Measurements from ENCODE around the gene TRIP12.
"Not testable (repeated sequence)": the region's sequence is repeated elsewhere in the genome, so short reads cannot be mapped to it uniquely, and the experiment has no call there.

TRIP12 gene

DNA sequence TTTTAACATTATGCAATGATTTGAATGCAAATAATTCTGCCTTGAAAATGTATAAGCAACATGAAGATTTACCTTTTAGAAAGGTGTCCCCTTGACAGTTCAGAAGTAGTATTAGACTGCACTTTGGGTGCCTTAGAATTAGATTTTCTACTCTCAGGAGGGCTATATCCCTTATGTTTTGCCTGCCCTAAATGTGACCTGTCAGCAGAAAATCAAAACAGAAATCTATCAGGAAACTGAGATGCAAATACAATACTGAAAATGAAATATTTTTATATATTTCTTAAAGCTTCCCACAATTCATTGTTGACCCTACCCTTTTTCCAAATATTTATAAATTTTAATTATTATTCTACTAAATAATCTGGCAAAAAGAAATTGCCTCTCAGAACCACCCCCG lies 61.5 kb downstream of the TRIP12 start:
- no peaks in the 10 kb centered on the region for H3K27me3 ChIP-seq (ENCODE audit: control insufficient read depth, insufficient read depth, low read length)
- no peak overlapping the region for H3K4me3 ChIP-seq (ENCODE audit: low read length)

DNA sequence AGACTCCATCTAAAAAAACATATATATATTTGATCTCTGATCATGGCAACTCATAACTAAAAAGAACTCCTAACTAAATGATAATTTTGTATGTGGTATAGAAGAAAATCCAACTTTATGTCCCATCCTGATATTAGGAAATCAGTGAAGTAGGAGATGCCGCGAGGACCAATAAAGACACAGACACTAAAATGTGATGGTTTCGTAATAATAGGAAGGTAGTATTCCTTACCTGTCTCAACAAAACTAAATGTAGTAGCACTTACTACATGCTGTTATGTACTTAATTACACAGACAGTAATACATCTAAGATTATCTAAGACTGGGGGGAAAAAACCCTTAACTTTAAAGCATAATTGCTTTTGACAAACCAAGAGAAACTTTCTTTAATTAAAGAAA lies 63.5 kb downstream of the TRIP12 start:
- H3K27ac ChIP-seq (ENCODE audit: low read depth, low read length), result no peak overlapping the region
- no peaks in the 10 kb centered on the region for H3K27me3 ChIP-seq (ENCODE audit: control insufficient read depth, insufficient read depth, low read length)
- H3K9ac ChIP-seq (ENCODE audit: low read length), result no peak overlapping the region
- H3K4me1 ChIP-seq (ENCODE audit: control insufficient read depth, insufficient read depth, low read length), result no peaks in the 10 kb centered on the region
- H3K4me3 ChIP-seq (ENCODE audit: low read length), result no peak overlapping the region
- peaks cover 4% of the 10 kb centered on the region for H3K36me3 ChIP-seq (ENCODE audit: control insufficient read depth, insufficient read depth, low read length)

More for the DNA sequence above, 61.5 kb downstream of the TRIP12 start:
- H3K9ac ChIP-seq (ENCODE audit: low read length), result no peak overlapping the region
- no peaks in the 10 kb centered on the region for H3K4me1 ChIP-seq (ENCODE audit: control insufficient read depth, insufficient read depth, low read length)
- H3K36me3 ChIP-seq (ENCODE audit: control insufficient read depth, insufficient read depth, low read length), result peaks cover 4% of the 10 kb centered on the region
- no peak overlapping the region for H3K27ac ChIP-seq (ENCODE audit: low read depth, low read length)

DNA sequence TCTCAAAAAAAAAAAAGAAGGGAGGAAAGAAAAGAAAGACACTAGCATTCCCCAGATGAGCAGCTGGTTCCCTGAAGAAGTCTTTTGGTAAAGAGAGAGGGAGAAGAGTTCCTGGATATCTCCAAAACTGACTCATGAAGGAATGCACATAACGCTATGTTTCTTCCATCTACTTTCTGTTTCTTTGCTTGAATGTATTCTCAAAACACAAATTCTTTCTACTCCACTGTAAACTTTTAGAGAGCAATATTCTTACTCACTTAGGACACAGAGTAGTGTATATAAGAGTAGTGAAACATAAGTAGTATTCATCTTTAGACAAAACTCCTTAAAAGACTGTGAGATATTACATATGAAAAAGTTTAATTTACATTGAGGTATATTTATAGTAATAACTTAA lies 64.2 kb downstream of the TRIP12 start:
- no peaks in the 10 kb centered on the region for H3K4me1 ChIP-seq (ENCODE audit: control insufficient read depth, insufficient read depth, low read length)

DNA sequence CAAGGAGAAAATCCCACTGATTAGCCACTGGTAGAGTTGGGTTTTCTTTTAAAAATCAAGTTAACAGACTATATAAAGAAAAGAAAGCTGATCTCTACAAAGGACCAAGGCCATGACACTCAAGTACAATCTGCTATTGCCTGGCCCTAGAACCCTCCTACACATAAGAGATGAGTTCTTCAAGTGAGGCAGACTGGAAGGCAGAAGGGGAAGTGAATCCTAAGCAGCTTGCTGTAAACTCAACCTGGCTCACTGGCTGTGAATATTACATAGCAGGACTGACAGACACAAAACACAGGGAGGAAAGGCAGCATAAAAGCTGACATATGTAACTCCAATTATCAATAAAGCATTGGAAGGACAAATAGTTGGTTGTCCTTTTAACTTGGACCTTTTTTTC lies 65.4 kb downstream of the TRIP12 start:
- H3K27me3 ChIP-seq (ENCODE audit: control insufficient read depth, insufficient read depth, low read length), result no peaks in the 10 kb centered on the region
- no peak overlapping the region for H3K27ac ChIP-seq (ENCODE audit: low read depth, low read length)
- H3K36me3 ChIP-seq (ENCODE audit: control insufficient read depth, insufficient read depth, low read length), result peaks cover 4% of the 10 kb centered on the region
- no peak overlapping the region for H3K9ac ChIP-seq (ENCODE audit: low read length)
- no peaks in the 10 kb centered on the region for H3K4me1 ChIP-seq (ENCODE audit: control insufficient read depth, insufficient read depth, low read length)
- H3K4me3 ChIP-seq (ENCODE audit: low read length), result no peak overlapping the region

More for the DNA sequence above, 64.2 kb downstream of the TRIP12 start:
- Histone ChIP-seq H3K9ac (ENCODE audit: low read length) (no peak overlapping the region), H3K4me3 (ENCODE audit: low read length) (no peak overlapping the region), H3K27ac (ENCODE audit: low read depth, low read length) (no peak overlapping the region), H3K27me3 (ENCODE audit: control insufficient read depth, insufficient read depth, low read length) (no peaks in the 10 kb centered on the region), H3K36me3 (ENCODE audit: control insufficient read depth, insufficient read depth, low read length) (peaks cover 4% of the 10 kb centered on the region)

DNA sequence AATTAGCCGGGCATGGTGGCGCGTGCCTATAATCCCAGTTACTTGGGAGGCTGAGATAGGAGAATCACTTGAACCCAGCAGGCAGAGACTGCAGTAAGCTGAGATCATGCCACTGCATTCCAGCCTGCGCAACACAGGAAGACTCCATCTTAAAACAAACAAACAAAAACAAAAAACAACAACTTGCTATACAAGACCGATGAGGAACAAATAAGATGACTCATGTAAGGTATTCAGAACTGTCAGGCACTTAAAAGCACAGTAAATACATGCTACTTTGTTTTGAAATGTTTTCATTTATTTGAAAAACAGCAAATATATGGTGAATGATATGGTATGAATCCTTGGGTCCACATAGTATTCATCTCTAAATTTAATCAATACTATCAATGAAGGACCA lies 66.7 kb downstream of the TRIP12 start:
- Histone ChIP-seq H3K9ac (ENCODE audit: low read length) (no peak overlapping the region), H3K27me3 (ENCODE audit: control insufficient read depth, insufficient read depth, low read length) (no peaks in the 10 kb centered on the region), H3K27ac (ENCODE audit: low read depth, low read length) (no peak overlapping the region), H3K36me3 (ENCODE audit: control insufficient read depth, insufficient read depth, low read length) (peaks cover 4% of the 10 kb centered on the region), H3K4me1 (ENCODE audit: control insufficient read depth, insufficient read depth, low read length) (no peaks in the 10 kb centered on the region), H3K4me3 (ENCODE audit: low read length) (no peak overlapping the region)

DNA sequence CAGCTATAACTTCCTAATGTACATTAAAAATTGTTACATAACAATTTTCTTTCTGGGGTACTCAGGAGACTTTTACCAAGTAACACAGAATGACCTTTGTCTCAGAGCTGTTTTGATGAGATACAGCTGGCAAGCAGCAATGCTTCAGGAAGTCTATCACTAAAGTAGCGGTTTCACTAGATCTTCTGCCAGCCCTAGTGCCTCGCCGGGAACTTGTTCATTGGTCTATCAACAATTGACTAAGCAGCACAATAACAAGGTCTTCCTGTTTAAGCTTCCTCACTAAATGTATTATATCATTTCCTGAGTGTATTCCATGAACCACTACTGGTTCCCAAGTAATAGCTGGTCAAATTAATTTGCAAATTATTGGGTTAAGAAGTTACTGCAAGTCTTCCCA lies 69.2 kb downstream of the TRIP12 start:
- no peak overlapping the region for H3K27ac ChIP-seq (ENCODE audit: low read depth, low read length)
- H3K36me3 ChIP-seq (ENCODE audit: control insufficient read depth, insufficient read depth, low read length), result no peaks in the 10 kb centered on the region
- no peaks in the 10 kb centered on the region for H3K27me3 ChIP-seq (ENCODE audit: control insufficient read depth, insufficient read depth, low read length)
- no peak overlapping the region for H3K4me3 ChIP-seq (ENCODE audit: low read length)
- no peaks in the 10 kb centered on the region for H3K4me1 ChIP-seq (ENCODE audit: control insufficient read depth, insufficient read depth, low read length)
- no peak overlapping the region for H3K9ac ChIP-seq (ENCODE audit: low read length)

DNA sequence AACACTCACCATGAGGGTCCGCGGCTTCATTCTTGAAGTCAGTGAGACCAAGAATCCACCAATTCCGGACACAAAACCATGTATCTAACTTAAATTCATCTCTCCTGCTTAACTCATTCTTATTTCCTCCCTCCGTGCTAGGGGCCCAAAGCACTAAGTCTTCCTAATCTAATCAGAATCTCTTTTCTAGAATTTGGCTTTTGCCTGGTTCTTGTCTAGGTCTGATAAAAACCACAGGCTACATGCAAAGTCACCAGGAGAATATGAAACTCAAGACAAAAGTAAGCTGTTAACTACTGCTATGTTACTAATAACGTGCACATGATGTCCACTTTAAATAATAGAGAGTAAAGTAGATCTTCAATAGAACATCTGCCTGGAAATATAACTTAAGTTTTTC lies 69.9 kb downstream of the TRIP12 start:
- H3K27me3 ChIP-seq (ENCODE audit: control insufficient read depth, insufficient read depth, low read length), result no peaks in the 10 kb centered on the region
- H3K36me3 ChIP-seq (ENCODE audit: control insufficient read depth, insufficient read depth, low read length), result no peaks in the 10 kb centered on the region
- no peak overlapping the region for H3K9ac ChIP-seq (ENCODE audit: low read length)
- no peaks in the 10 kb centered on the region for H3K4me1 ChIP-seq (ENCODE audit: control insufficient read depth, insufficient read depth, low read length)
- H3K27ac ChIP-seq (ENCODE audit: low read depth, low read length), result no peak overlapping the region
- no peak overlapping the region for H3K4me3 ChIP-seq (ENCODE audit: low read length)

DNA sequence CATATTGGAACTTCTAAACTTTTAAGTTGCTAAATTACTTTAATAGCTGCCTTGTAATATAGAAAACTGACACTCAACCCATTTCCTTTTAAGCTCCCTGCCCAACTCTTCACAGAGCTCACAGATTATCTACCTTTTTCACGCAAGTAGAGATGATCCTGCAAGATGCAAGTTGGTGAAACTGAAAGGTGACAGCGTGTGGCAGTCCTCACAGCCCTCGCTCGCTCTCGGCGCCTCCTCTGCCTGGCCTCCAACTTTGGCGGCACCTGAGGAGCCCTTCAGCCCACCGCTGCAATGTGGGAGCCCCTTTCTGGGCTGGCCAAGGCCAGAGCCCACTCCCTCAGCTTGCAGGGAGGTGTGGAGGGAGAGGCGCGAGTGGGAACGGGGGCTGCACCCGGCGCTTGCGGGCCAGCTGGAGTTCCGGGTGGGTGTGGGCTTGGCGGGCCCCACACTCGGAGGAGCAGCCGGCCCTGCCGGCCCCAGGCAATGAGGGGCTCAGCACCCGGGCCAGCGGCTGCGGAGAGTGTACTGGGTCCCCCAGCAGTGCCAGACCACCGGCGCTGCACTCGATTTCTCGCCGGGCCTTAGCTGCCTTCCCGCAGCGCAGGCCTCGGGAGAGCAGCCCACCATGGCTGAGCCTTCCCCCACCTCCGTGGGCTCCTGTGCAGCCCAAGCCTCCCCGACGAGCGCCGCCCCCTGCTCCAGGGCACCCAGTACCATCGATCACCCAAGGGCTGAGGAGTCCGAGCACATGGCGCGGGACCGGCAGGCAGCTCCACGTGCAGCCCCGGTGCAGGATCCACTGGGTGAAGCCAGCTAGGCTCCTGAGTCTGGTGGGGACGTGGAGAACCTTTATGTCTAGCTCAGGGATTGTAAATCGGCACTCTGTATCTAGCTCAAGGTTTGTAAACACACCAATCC lies 71.2 kb downstream of the TRIP12 start:
- H3K36me3 ChIP-seq (ENCODE audit: control insufficient read depth, insufficient read depth, low read length); H3K4me3 ChIP-seq (ENCODE audit: low read length); H3K9ac ChIP-seq (ENCODE audit: low read length); H3K4me1 ChIP-seq (ENCODE audit: control insufficient read depth, insufficient read depth, low read length); H3K27me3 ChIP-seq (ENCODE audit: control insufficient read depth, insufficient read depth, low read length); H3K27ac ChIP-seq (ENCODE audit: low read depth, low read length): not testable (repeated sequence)

DNA sequence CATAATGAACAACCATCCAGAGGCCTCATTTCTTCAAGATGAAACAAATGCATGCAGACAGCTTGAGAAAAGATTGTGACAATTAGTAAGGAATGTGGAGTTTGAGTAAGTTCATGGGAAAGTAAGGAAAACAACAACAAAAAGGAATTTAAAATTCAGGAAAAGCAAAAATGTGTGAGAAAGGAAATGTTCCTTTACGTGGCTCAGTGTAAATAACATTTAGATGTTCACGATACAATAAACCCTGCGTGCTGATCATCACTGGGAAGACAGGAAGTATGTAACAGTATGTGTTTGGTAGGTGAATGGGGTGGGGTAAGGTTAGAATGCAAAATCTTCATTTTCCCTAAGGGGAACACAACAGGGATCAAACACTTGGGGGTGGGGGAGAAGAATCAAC lies 72.7 kb downstream of the TRIP12 start:
- no peak overlapping the region for H3K9ac ChIP-seq (ENCODE audit: low read length)
- H3K36me3 ChIP-seq (ENCODE audit: control insufficient read depth, insufficient read depth, low read length), result peaks cover 2% of the 10 kb centered on the region
- no peak overlapping the region for H3K4me3 ChIP-seq (ENCODE audit: low read length)
- H3K4me1 ChIP-seq (ENCODE audit: control insufficient read depth, insufficient read depth, low read length), result no peaks in the 10 kb centered on the region
- H3K27me3 ChIP-seq (ENCODE audit: control insufficient read depth, insufficient read depth, low read length), result no peaks in the 10 kb centered on the region
- H3K27ac ChIP-seq (ENCODE audit: low read depth, low read length), result no peak overlapping the region

DNA sequence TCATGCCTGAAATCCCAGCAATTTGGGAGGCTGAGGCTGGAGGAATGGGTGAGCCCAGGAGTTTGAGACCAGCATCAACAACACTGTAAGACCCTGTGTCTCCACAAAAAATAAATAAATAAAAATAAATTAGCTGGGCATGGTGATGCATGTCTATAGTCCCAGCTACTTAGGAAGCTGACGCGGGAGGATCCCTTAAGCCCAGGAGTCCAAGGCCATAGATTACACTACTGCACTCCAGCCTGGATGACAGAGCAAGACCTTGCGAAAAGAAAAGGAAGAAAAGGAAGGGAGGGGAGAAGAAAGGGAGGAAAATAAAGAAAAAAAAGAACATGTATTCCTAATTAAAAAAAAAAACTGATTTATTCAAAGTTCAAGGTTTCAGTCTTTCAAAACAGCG lies 78.2 kb downstream of the TRIP12 start:
- Histone ChIP-seq H3K4me3 (ENCODE audit: low read length) (no peak overlapping the region), H3K36me3 (ENCODE audit: control insufficient read depth, insufficient read depth, low read length) (peaks cover 10% of the 10 kb centered on the region), H3K4me1 (ENCODE audit: control insufficient read depth, insufficient read depth, low read length) (no peaks in the 10 kb centered on the region), H3K27ac (ENCODE audit: low read depth, low read length) (no peak overlapping the region), H3K9ac (ENCODE audit: low read length) (no peak overlapping the region), H3K27me3 (ENCODE audit: control insufficient read depth, insufficient read depth, low read length) (no peaks in the 10 kb centered on the region)

DNA sequence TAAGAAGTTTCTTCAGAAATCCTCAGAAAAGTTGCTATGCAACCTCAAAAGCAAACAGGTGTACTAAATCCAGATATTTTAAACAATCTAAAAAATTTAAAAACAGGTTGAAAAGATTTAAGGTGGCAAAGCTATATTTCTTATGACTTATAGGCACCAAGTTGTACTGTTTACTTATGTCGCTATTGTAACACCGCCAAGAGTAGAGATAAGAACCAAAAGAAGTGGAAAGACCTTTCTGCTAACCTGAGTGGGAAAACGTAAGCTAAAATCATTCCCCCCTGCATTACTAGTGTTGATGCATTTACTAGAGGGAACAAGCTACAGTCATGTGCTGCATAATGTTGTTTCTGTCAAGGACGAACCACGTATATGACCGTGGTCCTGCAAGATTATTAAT lies 83.1 kb downstream of the TRIP12 start:
- Histone ChIP-seq H3K27ac (ENCODE audit: low read depth, low read length) (no peak overlapping the region), H3K9ac (ENCODE audit: low read length) (no peak overlapping the region), H3K36me3 (ENCODE audit: control insufficient read depth, insufficient read depth, low read length) (peaks cover 15% of the 10 kb centered on the region), H3K27me3 (ENCODE audit: control insufficient read depth, insufficient read depth, low read length) (no peaks in the 10 kb centered on the region), H3K4me1 (ENCODE audit: control insufficient read depth, insufficient read depth, low read length) (no peaks in the 10 kb centered on the region), H3K4me3 (ENCODE audit: low read length) (no peak overlapping the region)

DNA sequence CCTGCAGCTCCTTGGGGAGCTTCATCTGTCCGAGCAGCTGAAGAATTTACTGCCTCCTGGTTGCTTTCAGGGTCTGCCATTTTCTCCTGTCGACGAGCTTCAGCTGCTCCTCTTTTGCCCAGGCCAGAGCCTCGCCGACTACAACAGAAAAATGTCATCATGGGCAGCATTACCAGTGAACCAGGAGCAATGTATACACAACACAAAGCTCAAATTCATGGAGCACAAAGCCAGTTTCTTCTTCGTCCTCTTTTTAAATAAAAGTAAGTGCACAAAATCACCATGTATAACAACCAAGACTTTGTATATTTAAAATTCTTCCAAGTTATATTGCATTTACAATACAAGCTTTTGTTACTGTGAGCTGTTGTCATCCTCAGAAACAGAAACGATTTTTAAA lies 85.0 kb downstream of the TRIP12 start:
- Histone ChIP-seq H3K4me1 (ENCODE audit: control insufficient read depth, insufficient read depth, low read length) (no peaks in the 10 kb centered on the region), H3K9ac (ENCODE audit: low read length) (no peak overlapping the region), H3K4me3 (ENCODE audit: low read length) (no peak overlapping the region), H3K27me3 (ENCODE audit: control insufficient read depth, insufficient read depth, low read length) (no peaks in the 10 kb centered on the region), H3K36me3 (ENCODE audit: control insufficient read depth, insufficient read depth, low read length) (peaks cover 15% of the 10 kb centered on the region), H3K27ac (ENCODE audit: low read depth, low read length) (no peak overlapping the region)
